ENCODE results near the gene FBLL1.
A peak's percentile ranks its signal among the peaks of the same experiment; 100 is the strongest.
"Not testable (repeated sequence)": the region's sequence is repeated elsewhere in the genome, so short reads cannot be mapped to it uniquely, and the experiment has no call there.

Gene FBLL1

GRCh38 chr5:168528521-168529373, at the start of gene FBLL1:
Gene FBLL1 (plus strand): TSS chr5:168529305. CDS start chr5:168529505, 200 bp downstream.
- DNase-seq (ENCODE audit: low read depth), result no peak

- no peak for DNase-seq (ENCODE audit: low read depth)
These were observed 48.5 kb upstream of the FBLL1 start for GRCh38 chr5:168480601-168481000.

- no peak for DNase-seq (ENCODE audit: low read depth)
These were observed 47.7 kb upstream of the FBLL1 start for GRCh38 chr5:168481330-168481788.

- no peak for DNase-seq (ENCODE audit: low read depth)
These were observed 46.7 kb upstream of the FBLL1 start for GRCh38 chr5:168482361-168482760.

GRCh38 chr5:168486136-168486879, 42.8 kb upstream of the FBLL1 start, which contains the start of gene RARS1:
Gene RARS1 (plus strand): TSS chr5:168486471. CDS start chr5:168486499, 28 bp downstream.
- DNase-seq (ENCODE audit: low read depth), result peak; percentile 61

GRCh38 chr5:168489059-168489458, 40.0 kb upstream of the FBLL1 start:
- no peak for DNase-seq (ENCODE audit: low read depth)

- DNase-seq (ENCODE audit: low read depth), result no peak
These were observed 35.0 kb upstream of the FBLL1 start for GRCh38 chr5:168494057-168494555.

- DNase-seq (ENCODE audit: low read depth), result no peak
These were observed 26.4 kb upstream of the FBLL1 start for GRCh38 chr5:168502563-168503237.

GRCh38 chr5:168513861-168514428, 15.2 kb upstream of the FBLL1 start:
- no peak for DNase-seq (ENCODE audit: low read depth)

GRCh38 chr5:168525856-168526255, 3.2 kb upstream of the FBLL1 start:
- DNase-seq (ENCODE audit: low read depth), result no peak

- DNase-seq (ENCODE audit: low read depth), result no peak
These were observed 1.3 kb upstream of the FBLL1 start for GRCh38 chr5:168527756-168528295.

- no peak for DNase-seq (ENCODE audit: low read depth)
These were observed 499 bp downstream of the FBLL1 start for GRCh38 chr5:168529374-168530234.

- DNase-seq (ENCODE audit: low read depth), result no peak
These were observed 1.6 kb downstream of the FBLL1 start for GRCh38 chr5:168530621-168531150.

- DNase-seq (ENCODE audit: low read depth), result no peak
These were observed 2.1 kb downstream of the FBLL1 start for GRCh38 chr5:168531191-168531590.

GRCh38 chr5:168531987-168532864, 3.1 kb downstream of the FBLL1 start:
- DNase-seq (ENCODE audit: low read depth), result no peak

GRCh38 chr5:168534351-168534750, 5.2 kb downstream of the FBLL1 start:
- not testable (repeated sequence) for DNase-seq (ENCODE audit: low read depth)

- DNase-seq (ENCODE audit: low read depth), result no peak
These were observed 8.1 kb downstream of the FBLL1 start for GRCh38 chr5:168537176-168537575.

GRCh38 chr5:168549554-168549953, 20.4 kb downstream of the FBLL1 start:
- no peak for DNase-seq (ENCODE audit: low read depth)

GRCh38 chr5:168550656-168551055, 21.6 kb downstream of the FBLL1 start:
- DNase-seq (ENCODE audit: low read depth), result no peak

Measured in GM04503 (cell line).